SJCRH30 (cell line): ENCODE data around the gene OR6C4. TPM values are rescaled to one million over a fixed set of nuclear protein-coding genes. Genes with fewer than 3 reads are reported as not detected.

Source experiments
- total RNA-seq: library from RNA; depleted of rRNA; stranded (reverse); fragments of >200 nt; shearing (Covaris generic); gene quantifications from 2 replicates; pipeline ENCODE4 v1.2.3, GENCODE V29; 2014; rRNA removed

Gene OR6C4
- total RNA-seq, 1 experiment from 2014 or later, result not detected

Other genes starting within 250 kb of the OR6C4 start
- not detected in 2 replicates for gene OR6C1, start 235.3 kb upstream of the OR6C4 start, total RNA-seq
- not detected in 2 replicates for gene OR6C3, start 218.9 kb upstream of the OR6C4 start, total RNA-seq
- gene OR6C75, start 186.6 kb upstream of the OR6C4 start, total RNA-seq, result not detected in 2 replicates
- gene OR6C65, start 149.1 kb upstream of the OR6C4 start, total RNA-seq, result not detected in 2 replicates
- gene OR6C76, start 123.3 kb upstream of the OR6C4 start, total RNA-seq, result not detected in 2 replicates
- gene OR6C2, start 105.5 kb upstream of the OR6C4 start, total RNA-seq, result not detected in 2 replicates
- not detected in 2 replicates for gene OR6C70, start 79.5 kb upstream of the OR6C4 start, total RNA-seq
- not detected in 2 replicates for gene OR6C68, start 57.2 kb upstream of the OR6C4 start, total RNA-seq
- gene OR2AP1, start 22.9 kb downstream of the OR6C4 start, total RNA-seq, result not detected in 2 replicates
- gene OR10P1, start 87.3 kb downstream of the OR6C4 start, total RNA-seq, result not detected in 2 replicates
- 21.8 and 27.1 TPM in 2 replicates for gene ITGA7, start 158.3 kb downstream of the OR6C4 start, total RNA-seq
- 66.7 and 76.2 TPM in 2 replicates for gene BLOC1S1, start 166.4 kb downstream of the OR6C4 start, total RNA-seq
- 2.0 and 2.5 TPM in 2 replicates for gene RDH5, start 170.8 kb downstream of the OR6C4 start, total RNA-seq
- gene CD63, start 179.4 kb downstream of the OR6C4 start, total RNA-seq, result 598 and 676 TPM in 2 replicates
- 9.1 and 10.5 TPM in 2 replicates for gene GDF11, start 193.5 kb downstream of the OR6C4 start, total RNA-seq